Activated CD4-positive, alpha-beta T cell treated with anti-CD3 and anti-CD28 coated beads, Interleukin-2, amount 50 U/mL, for 1 hour (primary cell): ENCODE results near the gene IRF3.

Experiments
- DNase-seq: peaks from one replicate; pipeline ENCODE4 v3.0.0-alpha.2; 2020

IRF3 gene

DNA sequence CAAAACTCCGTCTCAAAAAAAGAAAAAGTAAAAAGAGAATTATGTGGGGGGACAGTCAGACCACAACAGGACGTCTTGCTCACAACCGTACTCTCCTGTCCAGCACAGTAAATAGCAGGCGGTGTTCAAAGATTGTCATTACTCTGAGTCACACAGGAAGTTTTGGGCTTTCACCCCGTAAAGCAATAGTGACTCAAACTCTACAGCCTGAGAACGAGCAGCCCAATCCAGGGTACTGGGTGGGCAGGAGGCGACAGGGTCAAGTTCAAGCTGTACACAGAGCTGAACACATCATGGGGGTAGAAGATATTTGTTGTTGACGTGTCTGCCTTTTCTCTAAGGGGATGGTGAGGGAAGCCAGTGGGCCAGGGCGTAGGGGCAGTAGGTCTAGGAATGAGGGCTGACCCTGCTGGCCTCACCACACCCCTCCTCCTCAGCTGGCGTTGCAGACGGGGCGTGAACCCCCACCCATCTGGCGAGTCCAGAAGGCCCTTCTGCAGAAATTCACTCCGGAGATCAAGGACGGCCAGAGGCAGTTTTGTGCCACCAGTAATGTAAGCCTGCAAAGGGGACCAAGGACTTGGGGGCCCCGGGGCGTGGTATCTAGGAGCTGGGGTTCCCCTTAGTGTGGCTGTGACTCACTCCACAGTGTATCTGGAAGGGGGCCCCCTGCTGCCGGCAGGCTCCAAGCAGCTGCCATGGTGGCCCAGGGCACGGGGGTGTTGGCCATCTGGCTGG is 51.4 kb downstream of the IRF3 start:
- DNase-seq: no peak

DNA sequence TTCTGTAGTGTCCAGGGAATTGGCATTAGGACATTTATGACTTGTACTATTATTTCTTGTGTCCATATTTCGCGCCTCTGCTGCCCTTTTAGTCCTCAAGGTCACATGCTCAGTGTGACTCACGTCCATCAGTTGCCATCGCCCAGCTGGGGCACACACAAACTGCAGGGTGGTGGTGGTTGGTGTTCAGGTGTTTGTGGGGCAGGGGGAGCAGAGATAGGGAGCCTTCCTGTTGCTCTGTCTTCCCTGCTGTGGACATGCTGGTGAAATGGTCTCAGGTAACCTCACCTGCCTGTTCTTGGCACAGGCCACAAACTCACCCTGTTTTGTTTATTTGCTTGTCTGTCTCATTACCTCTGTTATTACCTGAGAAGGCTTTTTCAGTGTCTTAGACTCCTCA is 52.3 kb downstream of the IRF3 start:
- DNase-seq: no peak
